PC-3 (cell line): ENCODE measurements around the gene CCNQ.

Source experiments
- CTCF ChIP-seq: fragments of 300-600 bp; sonication (generic); conservative IDR thresholded peaks from 2 replicates; pipeline ENCODE4 v1.5.1; 2017; ENCODE audit warnings: antibody characterized with exemption, low read depth, mild to moderate bottlenecking, low read length
- EZH2 ChIP-seq: fragments of 300-600 bp; sonication (generic); IDR thresholded peaks from one replicate; pipeline ENCODE4 v1.6.1; 2017; ENCODE audit warnings: antibody characterized with exemption, mild to moderate bottlenecking, low read length; ENCODE audit not compliant: unreplicated experiment
- EZH2phosphoT487 ChIP-seq: fragments of 300-600 bp; sonication (generic); IDR thresholded peaks from 2 replicates; pipeline ENCODE4 v1.6.1; 2018; ENCODE audit warnings: mild to moderate bottlenecking, antibody characterized with exemption, low read length, borderline replicate concordance

- no peak for TF ChIP-seq EZH2phosphoT487
- no peak for TF ChIP-seq CTCF
- no peak for TF ChIP-seq EZH2
Measured at GRCh38 chrX:153614818-153615217, 15.9 kb upstream of the CCNQ start.
